NB4 (cell line): ENCODE data around the gene SELENOI.

Experiments used
- DNase-seq: peaks from one replicate; pipeline ENCODE4 v3.0.0; 2010; ENCODE audit warnings: low read depth
- H3K4me3 ChIP-seq: one replicate; pipeline ENCODE4 v1.5.1; 2011; ENCODE audit warnings: mild to moderate bottlenecking, low read depth, low read length, moderate library complexity
- MAX ChIP-seq: IDR thresholded peaks from 2 replicates; pipeline ENCODE4 v1.6.1; 2011; ENCODE audit warnings: low read depth, low read length
- MYC ChIP-seq: IDR thresholded peaks from 2 replicates; pipeline ENCODE4 v1.6.1; 2011; ENCODE audit warnings: low read depth, low read length
- POLR2A ChIP-seq: IDR thresholded peaks from 2 replicates; pipeline ENCODE4 v1.6.1; 2011; ENCODE audit warnings: mild to moderate bottlenecking; ENCODE audit not compliant: insufficient read length; ENCODE audit errors: extremely low read depth
- TF ChIP-seq, protein P1 (sequence below): IDR thresholded peaks from one replicate; pipeline ENCODE4 v1.5.1; 2012; ENCODE audit warnings: low read depth, low read length

Gene SELENOI

GRCh38 chr2:26376799-26377198 is 30.9 kb downstream of the SELENOI start:
- no peak overlapping the region for H3K4me3 ChIP-seq
- TF ChIP-seq MAX (no peak), POLR2A (no peak), MYC (no peak)
- TF ChIP-seq, protein P1, sequence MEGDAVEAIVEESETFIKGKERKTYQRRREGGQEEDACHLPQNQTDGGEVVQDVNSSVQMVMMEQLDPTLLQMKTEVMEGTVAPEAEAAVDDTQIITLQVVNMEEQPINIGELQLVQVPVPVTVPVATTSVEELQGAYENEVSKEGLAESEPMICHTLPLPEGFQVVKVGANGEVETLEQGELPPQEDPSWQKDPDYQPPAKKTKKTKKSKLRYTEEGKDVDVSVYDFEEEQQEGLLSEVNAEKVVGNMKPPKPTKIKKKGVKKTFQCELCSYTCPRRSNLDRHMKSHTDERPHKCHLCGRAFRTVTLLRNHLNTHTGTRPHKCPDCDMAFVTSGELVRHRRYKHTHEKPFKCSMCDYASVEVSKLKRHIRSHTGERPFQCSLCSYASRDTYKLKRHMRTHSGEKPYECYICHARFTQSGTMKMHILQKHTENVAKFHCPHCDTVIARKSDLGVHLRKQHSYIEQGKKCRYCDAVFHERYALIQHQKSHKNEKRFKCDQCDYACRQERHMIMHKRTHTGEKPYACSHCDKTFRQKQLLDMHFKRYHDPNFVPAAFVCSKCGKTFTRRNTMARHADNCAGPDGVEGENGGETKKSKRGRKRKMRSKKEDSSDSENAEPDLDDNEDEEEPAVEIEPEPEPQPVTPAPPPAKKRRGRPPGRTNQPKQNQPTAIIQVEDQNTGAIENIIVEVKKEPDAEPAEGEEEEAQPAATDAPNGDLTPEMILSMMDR = no peak
- no peak for DNase-seq

DNA sequence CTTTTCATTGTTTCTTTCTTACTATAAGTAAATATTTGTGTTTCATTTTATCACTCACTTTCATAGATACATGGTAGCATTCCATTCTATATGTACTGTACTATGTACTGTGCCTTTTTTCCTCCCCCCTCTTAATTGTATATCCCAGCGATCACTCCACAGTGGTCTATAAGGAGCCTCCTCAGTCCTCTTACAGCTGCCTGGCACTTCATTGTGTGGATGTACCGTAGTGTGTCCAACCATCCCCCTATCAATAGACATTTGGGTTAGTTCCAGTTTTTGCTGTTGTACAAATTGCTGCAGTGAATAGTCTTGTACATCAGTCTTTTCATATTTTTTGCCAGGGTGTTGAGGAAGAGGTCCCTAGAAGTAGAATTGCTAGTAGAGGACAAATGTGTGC is 34.3 kb downstream of the SELENOI start:
- TF ChIP-seq, protein P1 = no peak
- TF ChIP-seq POLR2A = no peak
- TF ChIP-seq MYC = no peak
- no peak for TF ChIP-seq MAX
- DNase-seq = no peak

GRCh38 chr2:26382564-26382963 is 36.6 kb downstream of the SELENOI start:
- TF ChIP-seq MAX = no peak
- TF ChIP-seq POLR2A = no peak
- TF ChIP-seq, protein P1 = no peak
- no peak for TF ChIP-seq MYC
- DNase-seq = no peak
- no peak overlapping the region for H3K4me3 ChIP-seq

More for the DNA sequence above, 34.3 kb downstream of the SELENOI start:
- H3K4me3 ChIP-seq = no peak overlapping the region

DNA sequence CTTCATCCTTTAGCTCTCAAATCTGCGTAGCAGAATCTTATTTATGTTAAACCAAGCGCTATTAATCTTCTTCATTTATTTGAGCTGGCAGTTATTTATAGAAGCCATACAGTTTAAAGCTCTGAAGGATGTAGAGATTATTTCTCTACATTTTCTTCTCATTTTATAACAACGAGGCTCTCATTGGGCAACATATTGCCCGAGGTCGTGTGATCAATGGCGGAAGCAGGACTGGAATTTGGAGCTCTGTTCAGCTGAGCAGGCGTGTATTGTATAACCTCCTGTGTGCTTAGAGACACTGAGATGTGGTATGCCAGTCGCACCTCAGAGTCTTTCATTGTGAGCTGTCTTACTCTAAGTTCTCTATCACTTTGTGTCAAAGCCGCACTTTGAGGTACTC is 38.2 kb downstream of the SELENOI start:
- TF ChIP-seq POLR2A = no peak
- TF ChIP-seq MYC = no peak
- TF ChIP-seq, protein P1 = no peak
- no peak for TF ChIP-seq MAX
- no peak overlapping the region for H3K4me3 ChIP-seq
- no peak for DNase-seq

- H3K4me3 ChIP-seq = no peak overlapping the region
- TF ChIP-seq MYC (no peak), MAX (no peak), POLR2A (no peak)
- TF ChIP-seq, protein P1 = no peak
Measured at GRCh38 chr2:26384597-26384996, 38.7 kb downstream of the SELENOI start.

DNA sequence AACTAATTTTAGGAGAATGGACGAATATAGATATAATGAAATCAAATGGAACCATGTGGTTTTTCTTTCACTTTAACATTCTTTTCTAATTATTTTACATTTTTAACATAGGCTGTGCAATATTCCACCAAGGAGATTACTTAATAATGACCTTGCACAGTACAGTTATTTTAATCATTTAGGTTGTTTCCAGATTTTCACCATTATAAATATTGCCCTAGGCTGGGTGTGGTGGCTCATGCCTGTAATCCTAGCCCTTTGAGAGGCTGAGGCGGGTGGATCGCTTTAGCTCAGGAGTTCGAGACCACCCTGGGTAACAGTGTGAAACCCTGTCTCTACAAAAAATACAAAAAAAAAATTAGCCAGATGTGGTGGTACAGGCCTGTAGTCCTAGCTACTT is 41.2 kb downstream of the SELENOI start:
- no peak for DNase-seq
- no peak for TF ChIP-seq POLR2A
- TF ChIP-seq MYC = no peak
- H3K4me3 ChIP-seq = no peak overlapping the region

More at GRCh38 chr2:26384597-26384996, 38.7 kb downstream of the SELENOI start:
- no peak for DNase-seq
